Keratinocyte (primary cell): ENCODE data around the gene SLC15A3.

Experiments
- EZH2 ChIP-seq: IDR thresholded peaks from one replicate; pipeline ENCODE4 v1.6.1; 2012; ENCODE audit warnings: inconsistent platforms, mild to moderate bottlenecking, low read length, moderate library complexity
- TF ChIP-seq, protein P1 (sequence below), 3 experiments: IDR thresholded peaks in 1 of 3; conservative IDR thresholded peaks in 1 of 3; optimal IDR thresholded peaks in 1 of 3; 2 replicates in 2 of 3; 3 replicates in 1 of 3; pipeline versions ENCODE3 to v1.5.1; 2011; ENCODE audit warnings: low read length in 3 of 3, mild to moderate bottlenecking in 3 of 3, moderate library complexity in 2 of 3, control low read depth in 1 of 3, inconsistent platforms in 1 of 3; ENCODE audit not compliant: insufficient read depth in 2 of 3; ENCODE audit errors: extremely low read depth in 1 of 3

DNA sequence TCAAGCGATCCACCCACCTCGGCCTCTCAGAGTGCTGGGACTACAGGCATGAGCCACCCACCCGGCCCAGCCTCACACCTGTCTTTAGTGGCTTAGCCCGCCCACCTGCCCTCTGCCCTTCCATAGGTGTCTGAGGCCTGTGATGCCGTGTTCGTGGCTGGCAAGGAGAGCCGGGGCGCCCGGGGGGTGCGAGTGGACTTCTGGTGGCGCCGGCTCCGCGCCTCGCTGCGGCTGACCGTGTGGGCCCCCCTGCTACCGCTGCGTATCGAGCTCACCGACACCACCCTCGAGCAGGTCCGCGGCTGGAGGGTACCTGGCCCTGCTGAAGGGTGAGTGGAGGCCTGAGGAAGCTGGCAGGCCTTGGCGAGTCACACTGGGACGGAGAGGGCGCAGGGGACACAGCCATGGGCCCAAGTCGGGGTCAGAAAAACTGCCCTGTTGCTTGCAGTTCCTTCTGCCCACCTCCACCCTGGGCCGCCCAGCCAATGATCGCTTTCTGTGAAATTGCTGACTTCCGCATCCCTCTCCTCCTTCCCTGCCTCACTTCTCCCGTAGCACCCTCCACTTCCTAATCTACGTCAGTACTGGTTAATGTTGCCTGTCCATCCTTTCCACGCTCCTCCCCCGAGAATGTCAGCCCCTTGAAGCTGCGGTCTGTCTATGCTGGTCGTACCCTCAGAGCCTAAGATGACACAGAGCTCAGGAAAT is 18.4 kb downstream of the SLC15A3 start:
- TF ChIP-seq, protein P1, sequence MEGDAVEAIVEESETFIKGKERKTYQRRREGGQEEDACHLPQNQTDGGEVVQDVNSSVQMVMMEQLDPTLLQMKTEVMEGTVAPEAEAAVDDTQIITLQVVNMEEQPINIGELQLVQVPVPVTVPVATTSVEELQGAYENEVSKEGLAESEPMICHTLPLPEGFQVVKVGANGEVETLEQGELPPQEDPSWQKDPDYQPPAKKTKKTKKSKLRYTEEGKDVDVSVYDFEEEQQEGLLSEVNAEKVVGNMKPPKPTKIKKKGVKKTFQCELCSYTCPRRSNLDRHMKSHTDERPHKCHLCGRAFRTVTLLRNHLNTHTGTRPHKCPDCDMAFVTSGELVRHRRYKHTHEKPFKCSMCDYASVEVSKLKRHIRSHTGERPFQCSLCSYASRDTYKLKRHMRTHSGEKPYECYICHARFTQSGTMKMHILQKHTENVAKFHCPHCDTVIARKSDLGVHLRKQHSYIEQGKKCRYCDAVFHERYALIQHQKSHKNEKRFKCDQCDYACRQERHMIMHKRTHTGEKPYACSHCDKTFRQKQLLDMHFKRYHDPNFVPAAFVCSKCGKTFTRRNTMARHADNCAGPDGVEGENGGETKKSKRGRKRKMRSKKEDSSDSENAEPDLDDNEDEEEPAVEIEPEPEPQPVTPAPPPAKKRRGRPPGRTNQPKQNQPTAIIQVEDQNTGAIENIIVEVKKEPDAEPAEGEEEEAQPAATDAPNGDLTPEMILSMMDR (optimal IDR thresholded peaks at IDR 0.05 in 1 of 3, IDR thresholded peaks at IDR 0.05 in 1 of 3, conservative IDR thresholded peaks at IDR 0.05 in 1 of 3; ENCODE audit: extremely low read depth in 1 of 3, insufficient read depth in 2 of 3, low read length in 3 of 3), result no peak
- no peak for TF ChIP-seq EZH2
